PFSK-1 (cell line): ENCODE results near the gene SMARCC1.

ENCODE experiments used
- SIN3A ChIP-seq: IDR thresholded peaks from 2 replicates; pipeline ENCODE4 v1.6.1; 2012; ENCODE audit warnings: mild to moderate bottlenecking, low read length, moderate library complexity, borderline replicate concordance; ENCODE audit not compliant: insufficient read depth
- TAF1 ChIP-seq: IDR thresholded peaks from 2 replicates; pipeline ENCODE4 v1.6.1; 2012; ENCODE audit warnings: low read length, control low read depth, borderline replicate concordance; ENCODE audit not compliant: insufficient read depth
- TF ChIP-seq, protein P1 (sequence below), 2 experiments: IDR thresholded peaks; 2 replicates each; pipeline versions ENCODE4 v1.6.1 to v1.8.0; 2011 to 2012; ENCODE audit warnings: low read depth in 2 of 2, low read length in 2 of 2, control low read depth in 1 of 2, inconsistent platforms in 1 of 2, mild to moderate bottlenecking in 1 of 2, moderate library complexity in 1 of 2; ENCODE audit not compliant: insufficient read depth in 1 of 2

DNA sequence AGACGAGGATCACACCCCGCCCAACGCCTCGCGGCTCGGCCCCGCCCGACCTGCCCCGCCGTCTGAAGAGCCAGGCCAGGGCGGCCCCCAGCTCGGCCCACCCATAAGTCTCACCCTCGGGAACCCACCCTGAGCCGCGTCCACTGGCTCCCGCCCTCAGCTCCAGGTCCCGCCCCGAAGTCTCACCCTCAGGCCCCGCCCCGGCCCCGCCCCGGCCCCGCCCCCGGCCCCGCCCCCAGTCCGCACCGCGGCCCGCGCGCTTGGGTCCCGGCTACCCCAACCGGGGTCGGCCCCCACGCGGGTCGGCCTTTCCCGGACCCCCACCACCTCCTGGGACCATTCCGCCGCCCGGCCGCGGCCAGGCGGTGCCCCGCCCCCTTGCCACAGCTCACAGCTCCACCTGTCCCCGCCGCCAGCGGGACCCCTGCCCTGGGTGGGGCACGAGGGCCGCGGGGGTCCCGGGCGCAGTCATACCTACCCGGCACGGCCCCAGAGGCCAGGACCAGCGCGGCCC is 203.5 kb downstream of the SMARCC1 start:
- TF ChIP-seq TAF1 (no peak), SIN3A (no peak)
- TF ChIP-seq, protein P1, sequence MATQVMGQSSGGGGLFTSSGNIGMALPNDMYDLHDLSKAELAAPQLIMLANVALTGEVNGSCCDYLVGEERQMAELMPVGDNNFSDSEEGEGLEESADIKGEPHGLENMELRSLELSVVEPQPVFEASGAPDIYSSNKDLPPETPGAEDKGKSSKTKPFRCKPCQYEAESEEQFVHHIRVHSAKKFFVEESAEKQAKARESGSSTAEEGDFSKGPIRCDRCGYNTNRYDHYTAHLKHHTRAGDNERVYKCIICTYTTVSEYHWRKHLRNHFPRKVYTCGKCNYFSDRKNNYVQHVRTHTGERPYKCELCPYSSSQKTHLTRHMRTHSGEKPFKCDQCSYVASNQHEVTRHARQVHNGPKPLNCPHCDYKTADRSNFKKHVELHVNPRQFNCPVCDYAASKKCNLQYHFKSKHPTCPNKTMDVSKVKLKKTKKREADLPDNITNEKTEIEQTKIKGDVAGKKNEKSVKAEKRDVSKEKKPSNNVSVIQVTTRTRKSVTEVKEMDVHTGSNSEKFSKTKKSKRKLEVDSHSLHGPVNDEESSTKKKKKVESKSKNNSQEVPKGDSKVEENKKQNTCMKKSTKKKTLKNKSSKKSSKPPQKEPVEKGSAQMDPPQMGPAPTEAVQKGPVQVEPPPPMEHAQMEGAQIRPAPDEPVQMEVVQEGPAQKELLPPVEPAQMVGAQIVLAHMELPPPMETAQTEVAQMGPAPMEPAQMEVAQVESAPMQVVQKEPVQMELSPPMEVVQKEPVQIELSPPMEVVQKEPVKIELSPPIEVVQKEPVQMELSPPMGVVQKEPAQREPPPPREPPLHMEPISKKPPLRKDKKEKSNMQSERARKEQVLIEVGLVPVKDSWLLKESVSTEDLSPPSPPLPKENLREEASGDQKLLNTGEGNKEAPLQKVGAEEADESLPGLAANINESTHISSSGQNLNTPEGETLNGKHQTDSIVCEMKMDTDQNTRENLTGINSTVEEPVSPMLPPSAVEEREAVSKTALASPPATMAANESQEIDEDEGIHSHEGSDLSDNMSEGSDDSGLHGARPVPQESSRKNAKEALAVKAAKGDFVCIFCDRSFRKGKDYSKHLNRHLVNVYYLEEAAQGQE (IDR thresholded peaks at IDR 0.05; ENCODE audit: insufficient read depth in 1 of 2, low read depth in 2 of 2, low read length in 2 of 2) = no peak
